NCI-H187 (cell line): ENCODE results near the gene JDP2.

Experiments
- DNase-seq, 2 experiments: peaks; one replicate each; lab custom pipeline; 2025; lab: John Stamatoyannopoulos, UW

The JDP2 gene

GRCh38 chr14:75437201-75438143 is 9.7 kb downstream of the JDP2 start:
- no peak for DNase-seq

DNA sequence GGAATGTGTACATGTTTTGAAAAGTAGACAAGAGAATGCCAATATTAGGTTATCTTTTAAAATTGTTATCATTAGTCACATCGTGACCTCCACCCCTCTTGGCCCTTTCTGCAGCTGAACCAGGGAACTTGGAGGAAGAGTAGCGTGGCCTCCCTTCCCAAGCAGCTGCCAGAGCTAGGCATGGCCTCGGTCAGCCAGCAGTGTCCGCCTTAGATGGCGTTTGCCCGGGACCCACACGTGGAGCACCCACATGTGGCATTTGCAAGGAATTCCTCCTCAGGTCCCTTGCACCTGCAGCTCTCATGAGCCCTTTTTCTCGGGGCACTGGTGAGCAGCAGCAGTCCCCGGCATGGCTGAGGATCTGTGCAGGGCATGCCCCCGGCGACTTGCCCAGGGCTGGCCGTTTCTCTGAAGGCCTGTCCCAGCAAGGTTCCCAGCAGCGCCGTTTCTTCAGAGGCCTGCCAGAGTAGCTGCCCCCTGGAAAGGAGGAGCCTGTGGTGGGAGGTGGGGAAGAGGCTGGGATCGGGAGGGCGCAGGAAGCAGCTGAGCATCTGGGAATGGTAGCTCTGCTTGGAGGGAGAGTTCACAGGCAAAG is 10.8 kb downstream of the JDP2 start:
- DNase-seq = no peak

DNA sequence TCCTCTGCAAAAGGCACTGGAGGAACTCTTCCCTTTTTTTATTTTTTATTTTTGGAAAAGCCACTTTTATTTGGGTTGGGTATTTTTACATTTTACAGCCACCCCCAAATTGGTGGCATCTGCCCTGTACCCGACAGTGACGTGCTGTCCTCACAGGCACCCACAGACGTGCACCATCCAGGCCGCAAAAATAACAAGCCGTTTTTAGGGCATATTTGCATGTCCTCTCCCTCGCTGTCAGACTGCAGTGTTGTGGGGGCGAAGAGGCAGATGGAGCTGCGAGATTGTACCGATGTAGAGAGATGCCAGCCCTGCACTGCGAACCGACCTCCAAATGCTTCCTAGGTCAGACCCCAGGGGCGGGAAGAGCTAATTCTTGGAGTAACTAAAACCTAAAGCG is 12.2 kb downstream of the JDP2 start:
- DNase-seq = no peak

- DNase-seq = no peak
Measured at GRCh38 chr14:75440733-75441477, 13.1 kb downstream of the JDP2 start.

GRCh38 chr14:75441728-75442127 is 13.9 kb downstream of the JDP2 start:
- no peak for DNase-seq

DNA sequence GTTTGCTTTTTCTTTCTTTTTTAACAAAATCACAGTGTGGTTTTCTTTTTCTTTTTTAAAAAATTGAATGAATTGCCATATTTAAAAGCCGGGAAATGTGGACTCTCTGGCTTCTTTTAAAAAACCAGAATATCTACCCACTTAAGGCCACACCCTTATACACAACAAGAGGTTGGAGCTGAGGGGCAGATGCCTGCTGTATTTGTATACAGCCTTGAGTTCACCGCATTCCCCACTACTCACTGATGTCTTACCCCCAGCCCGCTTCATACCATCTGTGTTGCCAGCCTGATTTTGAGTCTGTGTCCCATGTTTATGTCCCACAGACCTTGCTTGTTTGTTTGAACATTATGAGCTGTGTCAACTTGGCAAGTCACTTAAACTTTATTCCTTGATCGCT is 14.3 kb downstream of the JDP2 start:
- no peak for DNase-seq

- no peak for DNase-seq
Measured at GRCh38 chr14:75442642-75443041, 14.8 kb downstream of the JDP2 start.

- DNase-seq = no peak
Measured at GRCh38 chr14:75443203-75443969, 15.6 kb downstream of the JDP2 start.

- no peak for DNase-seq
Measured at GRCh38 chr14:75445236-75445635, 17.4 kb downstream of the JDP2 start.

DNA sequence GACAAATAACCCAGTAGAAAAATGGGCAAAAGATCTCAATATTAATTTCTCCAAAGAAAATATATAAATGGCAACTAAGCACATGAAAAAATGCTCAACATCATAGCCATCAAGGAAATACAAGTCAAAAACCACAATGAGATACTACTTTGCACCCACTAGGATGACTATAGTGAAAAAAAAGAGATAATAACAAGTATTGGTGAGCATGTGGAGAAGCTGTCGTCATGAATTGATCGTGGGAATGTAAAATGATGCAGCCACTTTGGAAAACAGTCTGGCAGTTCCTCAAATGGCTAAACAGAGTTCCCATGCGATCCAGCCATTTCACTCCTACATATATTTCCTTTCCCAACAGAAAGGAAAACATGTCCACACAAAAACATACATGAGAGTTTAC is 18.1 kb downstream of the JDP2 start:
- DNase-seq = no peak

DNA sequence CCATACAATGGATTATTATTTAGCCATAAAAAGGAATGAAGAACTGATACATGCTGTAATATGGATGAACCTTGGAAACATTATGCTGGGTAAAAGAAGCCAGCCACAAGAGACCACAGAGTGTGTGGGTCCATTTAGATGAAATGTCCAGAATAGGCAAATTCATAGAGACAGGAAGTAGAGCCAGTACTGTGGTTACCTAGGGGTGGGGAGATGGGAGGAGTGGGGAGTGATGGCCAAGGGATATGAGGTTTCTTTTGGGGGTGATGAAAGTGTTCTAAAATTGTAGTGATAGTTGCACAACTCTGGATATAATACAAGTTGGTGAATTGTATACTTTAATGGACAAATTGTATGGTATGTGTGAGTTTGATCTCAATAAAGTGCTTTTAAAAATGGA is 18.6 kb downstream of the JDP2 start:
- no peak for DNase-seq

DNA sequence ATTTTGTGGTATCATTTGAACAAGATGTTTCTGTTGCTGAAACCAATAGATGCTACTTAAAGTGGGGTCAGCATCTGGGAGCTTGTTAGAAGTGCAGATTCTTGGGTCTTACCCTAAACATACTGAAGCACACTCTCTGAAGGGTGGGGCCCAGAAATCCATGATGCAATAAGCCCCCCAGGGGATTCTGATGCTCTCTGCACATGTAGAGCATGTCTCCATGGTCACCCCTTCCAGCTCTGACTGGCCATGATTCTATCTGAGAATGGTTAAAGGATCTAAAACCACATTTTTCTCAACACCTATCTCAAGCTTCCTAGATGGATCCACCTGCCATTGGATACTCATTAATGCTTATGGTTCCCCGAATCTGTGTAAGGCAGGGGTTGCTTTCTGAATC is 20.4 kb downstream of the JDP2 start:
- DNase-seq = no peak

- no peak for DNase-seq
Measured at GRCh38 chr14:75449036-75449435, 21.2 kb downstream of the JDP2 start.

- no peak for DNase-seq
Measured at GRCh38 chr14:75449696-75450095, 21.9 kb downstream of the JDP2 start.

DNA sequence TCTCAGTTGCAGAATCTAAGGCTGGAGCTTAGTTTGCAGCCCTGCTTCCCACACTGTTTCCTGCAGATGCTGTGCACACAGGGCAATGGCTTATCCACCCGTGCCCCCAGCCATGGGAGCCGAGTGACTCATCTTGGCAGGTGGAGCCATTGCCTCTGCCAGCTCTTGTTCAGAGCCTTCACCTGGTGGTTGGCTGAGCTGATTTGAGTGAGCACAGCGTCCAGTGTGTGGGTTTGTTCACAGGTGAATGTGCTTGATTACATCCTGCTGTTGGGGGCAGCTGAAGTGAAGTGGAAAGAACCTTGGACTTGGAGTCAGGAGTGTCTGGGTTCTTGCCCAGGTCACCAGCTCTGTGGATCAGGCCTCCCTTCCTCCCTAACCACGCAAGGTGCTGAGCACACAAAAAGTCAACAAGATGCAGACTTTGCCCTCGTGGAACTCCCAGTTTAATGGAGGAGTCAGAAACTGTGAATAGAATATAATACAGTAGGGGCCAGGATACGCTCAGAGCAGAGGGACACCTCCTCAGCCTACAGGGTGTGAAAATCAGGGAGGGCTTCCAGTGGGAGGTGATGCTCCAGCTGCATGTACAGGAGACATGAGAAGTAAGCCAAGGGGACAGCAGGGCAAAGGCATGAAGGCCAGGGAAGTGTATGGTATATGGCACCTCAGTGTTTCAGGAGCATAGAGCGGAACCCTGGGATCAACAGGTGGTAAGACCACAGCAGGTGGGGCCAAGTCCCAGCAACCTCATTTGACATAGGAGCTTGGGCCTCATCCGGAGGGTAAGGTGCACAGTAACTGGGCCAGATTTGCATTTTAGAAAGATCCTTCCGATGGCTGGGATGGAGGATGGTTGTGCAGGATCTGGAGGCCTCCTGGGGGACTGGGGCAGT is 22.8 kb downstream of the JDP2 start:
- DNase-seq = no peak

GRCh38 chr14:75452324-75452723 is 24.5 kb downstream of the JDP2 start:
- no peak for DNase-seq

GRCh38 chr14:75452900-75453816 is 25.3 kb downstream of the JDP2 start:
- no peak for DNase-seq

GRCh38 chr14:75453817-75454434 is 26.1 kb downstream of the JDP2 start:
- no peak for DNase-seq

DNA sequence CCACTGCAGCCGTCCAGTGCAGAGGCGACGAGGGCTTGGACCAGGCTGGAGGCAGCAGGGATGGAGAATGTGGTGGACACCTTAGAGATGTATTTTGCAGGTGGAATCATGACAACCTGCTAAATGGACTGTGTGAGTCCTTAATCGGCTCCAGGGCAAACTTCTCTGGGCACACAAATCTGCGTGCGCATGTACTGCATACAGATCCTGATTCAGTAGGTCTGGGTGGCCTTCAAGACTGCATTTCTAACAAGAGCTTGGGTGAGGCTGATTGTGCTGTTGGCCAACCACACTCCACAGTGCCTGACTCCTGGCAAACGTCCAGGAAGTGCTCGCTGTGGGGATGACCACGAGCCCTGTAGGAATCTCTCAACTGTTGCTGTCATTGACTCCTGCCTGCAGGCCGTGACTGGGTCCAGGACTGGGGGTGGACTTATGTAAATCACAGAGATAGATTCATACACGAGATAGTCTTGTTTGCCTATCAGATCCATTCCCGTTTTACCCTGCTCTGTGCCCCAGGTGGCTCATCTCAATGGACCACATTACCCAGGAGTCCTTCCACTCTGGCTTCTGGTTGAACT is 27.2 kb downstream of the JDP2 start:
- no peak for DNase-seq
